ENCODE results near the gene HOXC9. TPM values are rescaled to one million over a fixed set of nuclear protein-coding genes. Genes with fewer than 3 reads are reported as not detected.

Gene HOXC9
- total RNA-seq, 1 experiment from 2014 or later = 6.0 TPM

DNA sequence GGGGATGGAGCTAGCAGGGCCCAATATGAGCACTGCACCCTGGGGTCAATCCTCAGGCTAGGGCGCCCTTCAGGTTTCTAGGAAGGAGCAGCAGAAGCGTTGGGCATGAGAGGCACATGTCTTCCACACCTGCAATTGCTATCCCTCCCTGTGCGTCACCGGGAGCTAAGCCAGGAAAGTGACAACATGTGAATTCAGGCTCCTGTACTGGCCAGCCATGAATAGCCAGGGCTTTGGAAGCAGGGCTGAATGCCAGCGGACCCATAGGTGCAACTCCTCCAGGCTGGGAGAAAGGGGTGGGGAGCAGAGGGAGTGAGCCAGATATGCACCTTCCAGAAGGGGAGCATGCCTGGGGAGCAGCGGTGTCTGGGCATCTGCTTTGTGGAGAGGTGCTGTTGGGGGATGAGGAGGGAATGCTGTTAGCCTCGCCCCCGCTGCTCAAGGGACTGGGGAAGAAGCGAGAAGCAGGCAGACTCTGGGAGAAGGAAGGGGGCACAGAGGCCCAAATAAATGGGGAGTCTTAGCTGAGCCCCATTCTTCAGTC is 39.0 kb downstream of the HOXC9 start:
- BruUV-seq (replicated peaks) = no TSS peak
- H3K4me1 Mint-ChIP-seq (ENCODE audit: insufficient read depth, unreplicated experiment) = peaks cover 6% of the 10 kb centered on the region
- CTCF ChIA-PET = interaction anchor here (0.6 to 1.6 kb wide), 7 partner anchors 30 to 364 kb away, joined by 3 to 16 read pairs (median 4); partner anchors contain the start of genes HOXC10, HOXC8 and SMUG1
- POLR2A ChIA-PET = interaction anchor here (0.6 to 1.8 kb wide), 4 partner anchors 12 to 293 kb away, joined by 3 to 8 read pairs (median 4); partner anchors contain the start of gene SMUG1
- TF ChIP-seq, protein P1, sequence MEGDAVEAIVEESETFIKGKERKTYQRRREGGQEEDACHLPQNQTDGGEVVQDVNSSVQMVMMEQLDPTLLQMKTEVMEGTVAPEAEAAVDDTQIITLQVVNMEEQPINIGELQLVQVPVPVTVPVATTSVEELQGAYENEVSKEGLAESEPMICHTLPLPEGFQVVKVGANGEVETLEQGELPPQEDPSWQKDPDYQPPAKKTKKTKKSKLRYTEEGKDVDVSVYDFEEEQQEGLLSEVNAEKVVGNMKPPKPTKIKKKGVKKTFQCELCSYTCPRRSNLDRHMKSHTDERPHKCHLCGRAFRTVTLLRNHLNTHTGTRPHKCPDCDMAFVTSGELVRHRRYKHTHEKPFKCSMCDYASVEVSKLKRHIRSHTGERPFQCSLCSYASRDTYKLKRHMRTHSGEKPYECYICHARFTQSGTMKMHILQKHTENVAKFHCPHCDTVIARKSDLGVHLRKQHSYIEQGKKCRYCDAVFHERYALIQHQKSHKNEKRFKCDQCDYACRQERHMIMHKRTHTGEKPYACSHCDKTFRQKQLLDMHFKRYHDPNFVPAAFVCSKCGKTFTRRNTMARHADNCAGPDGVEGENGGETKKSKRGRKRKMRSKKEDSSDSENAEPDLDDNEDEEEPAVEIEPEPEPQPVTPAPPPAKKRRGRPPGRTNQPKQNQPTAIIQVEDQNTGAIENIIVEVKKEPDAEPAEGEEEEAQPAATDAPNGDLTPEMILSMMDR (IDR thresholded peaks at IDR 0.05; ENCODE audit: unreplicated experiment) = no peak
- no peak overlapping the region for H3K4me3 Mint-ChIP-seq (ENCODE audit: unreplicated experiment)
- peak; percentile 68 for DNase-seq (ENCODE audit: unreplicated experiment)
- H3K27me3 Mint-ChIP-seq (ENCODE audit: insufficient read depth, unreplicated experiment) = no peaks in the 10 kb centered on the region
- H3K27ac Mint-ChIP-seq (ENCODE audit: low read depth, unreplicated experiment) = peak overlapping the region; percentile 42
- H3K36me3 Mint-ChIP-seq (ENCODE audit: insufficient read depth, unreplicated experiment) = no peaks in the 10 kb centered on the region
- H3K9me3 Mint-ChIP-seq (ENCODE audit: unreplicated experiment) = no peaks in the 10 kb centered on the region
- intact Hi-C loops (cut with micrococcal nuclease) = no loop called here

DNA sequence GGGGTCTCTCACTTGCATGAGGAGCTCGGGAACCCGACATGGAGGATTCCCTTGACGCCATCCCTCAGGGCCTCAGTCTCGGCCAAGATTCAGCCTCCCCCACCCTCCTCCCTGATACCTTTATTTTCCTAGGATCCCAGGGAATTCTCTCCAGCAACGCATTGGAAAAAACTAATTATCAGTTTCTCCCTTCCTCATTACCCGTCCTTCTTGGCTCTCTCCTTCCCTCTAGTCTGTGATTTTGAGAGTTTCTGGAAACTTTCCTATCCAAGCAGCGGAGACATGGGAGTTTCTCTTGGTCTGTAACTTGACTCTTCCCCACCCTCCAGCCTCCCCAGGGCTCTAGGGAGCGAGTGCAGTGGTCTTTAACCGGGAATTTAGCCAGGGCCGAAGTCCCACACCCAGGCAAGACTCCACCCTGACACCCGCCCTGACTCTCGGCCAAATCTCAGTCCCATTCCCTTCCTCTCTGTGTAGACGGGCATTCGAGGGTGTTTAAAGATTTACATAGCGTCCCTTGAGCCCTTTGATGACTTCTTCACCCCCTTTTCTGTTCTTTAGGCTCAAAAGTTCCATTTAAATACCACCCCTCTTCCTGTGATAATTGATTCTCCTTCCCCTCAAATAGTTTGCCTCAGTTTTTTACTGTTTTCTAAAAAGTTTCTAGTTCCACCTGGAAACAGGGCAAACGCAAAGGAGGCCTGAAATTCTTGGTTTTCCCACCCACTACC is 39.6 kb downstream of the HOXC9 start:
- no peaks in the 10 kb centered on the region for H3K36me3 Mint-ChIP-seq (ENCODE audit: insufficient read depth, unreplicated experiment)
- ChIA-PET CTCF (interaction anchor here (0.6 to 1.6 kb wide), 4 partner anchors 18 to 168 kb away, joined by 3 to 16 read pairs (median 4); no protein-coding TSS in a partner anchor), POLR2A (interaction anchor here (0.6 to 1.8 kb wide), 2 partner anchors 20 to 149 kb away, joined by 4 to 8 read pairs; partner anchors contain the start of gene SMUG1)
- no peak overlapping the region for H3K4me3 Mint-ChIP-seq (ENCODE audit: unreplicated experiment)
- TF ChIP-seq, protein P1 (IDR thresholded peaks at IDR 0.05; ENCODE audit: unreplicated experiment) = no peak
- no peak overlapping the region for H3K27ac Mint-ChIP-seq (ENCODE audit: low read depth, unreplicated experiment)
- DNase-seq (ENCODE audit: unreplicated experiment) = no peak
- H3K27me3 Mint-ChIP-seq (ENCODE audit: insufficient read depth, unreplicated experiment) = no peaks in the 10 kb centered on the region
- intact Hi-C loops (cut with micrococcal nuclease) = no loop called here
- no TSS peak for BruUV-seq (replicated peaks)
- H3K4me1 Mint-ChIP-seq (ENCODE audit: insufficient read depth, unreplicated experiment) = peaks cover 6% of the 10 kb centered on the region
- no peaks in the 10 kb centered on the region for H3K9me3 Mint-ChIP-seq (ENCODE audit: unreplicated experiment)

DNA sequence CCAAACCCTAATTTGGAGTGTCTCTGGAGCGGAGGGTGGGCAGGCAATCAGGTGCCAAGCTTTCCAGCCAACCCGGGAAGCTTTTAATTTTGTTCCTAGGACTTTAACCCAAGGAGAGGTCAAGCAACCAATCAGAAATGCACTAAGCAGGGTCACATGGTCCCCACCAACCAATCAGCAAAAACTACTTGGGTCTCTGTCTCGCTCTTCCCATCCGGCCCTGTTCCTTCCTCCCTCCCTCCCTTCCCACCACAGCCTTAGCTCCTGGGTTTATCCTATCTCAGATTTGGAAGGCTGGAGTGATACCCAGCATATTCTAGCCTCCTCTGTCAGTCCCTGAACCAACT is 40.2 kb downstream of the HOXC9 start:
- Mint-ChIP-seq H3K27ac (ENCODE audit: low read depth, unreplicated experiment) (no peak overlapping the region), H3K4me3 (ENCODE audit: unreplicated experiment) (no peak overlapping the region), H3K9me3 (ENCODE audit: unreplicated experiment) (no peaks in the 10 kb centered on the region), H3K27me3 (ENCODE audit: insufficient read depth, unreplicated experiment) (no peaks in the 10 kb centered on the region), H3K4me1 (ENCODE audit: insufficient read depth, unreplicated experiment) (peaks cover 6% of the 10 kb centered on the region), H3K36me3 (ENCODE audit: insufficient read depth, unreplicated experiment) (no peaks in the 10 kb centered on the region)
- intact Hi-C loops (cut with micrococcal nuclease) = no loop called here
- CTCF ChIA-PET = interaction anchor here (0.7 to 1.6 kb wide), 2 partner anchors 152 to 167 kb away, joined by 3 to 4 read pairs; no protein-coding TSS in a partner anchor
- TF ChIP-seq, protein P1 (IDR thresholded peaks at IDR 0.05; ENCODE audit: unreplicated experiment) = no peak
- peak; percentile 26 for DNase-seq (ENCODE audit: unreplicated experiment)
- POLR2A ChIA-PET = no interaction called here
- BruUV-seq (replicated peaks) = no TSS peak

DNA sequence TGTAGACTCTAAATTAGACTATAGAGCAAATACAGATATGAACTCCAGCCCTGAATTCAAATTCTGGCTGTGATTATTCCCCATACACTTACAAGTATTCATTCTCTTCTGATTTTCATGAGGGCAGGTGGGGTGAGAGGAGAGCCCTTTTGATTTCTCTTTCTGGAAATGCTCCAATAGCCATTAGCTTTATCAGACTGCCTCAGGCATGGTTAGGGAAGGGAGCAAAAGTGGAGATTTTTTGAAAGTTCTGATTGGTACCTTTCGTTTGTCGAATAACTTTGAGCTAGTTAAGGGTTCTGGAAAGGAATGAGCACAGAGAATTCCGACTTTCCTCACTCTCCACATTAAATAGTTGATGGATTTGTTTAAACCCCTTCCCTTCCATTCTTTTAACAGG is 40.7 kb downstream of the HOXC9 start:
- intact Hi-C loops (cut with micrococcal nuclease) = no loop called here
- CTCF ChIA-PET = interaction anchor here (1.4 to 1.6 kb wide), 3 partner anchors 8 to 167 kb away, joined by 3 to 16 read pairs (median 6); partner anchors contain the start of gene HOXC5

More for the DNA sequence above, 40.7 kb downstream of the HOXC9 start:
- no TSS peak for BruUV-seq (replicated peaks)
- Mint-ChIP-seq H3K9me3 (ENCODE audit: unreplicated experiment) (no peaks in the 10 kb centered on the region), H3K27ac (ENCODE audit: low read depth, unreplicated experiment) (no peak overlapping the region), H3K27me3 (ENCODE audit: insufficient read depth, unreplicated experiment) (no peaks in the 10 kb centered on the region), H3K4me3 (ENCODE audit: unreplicated experiment) (no peak overlapping the region), H3K36me3 (ENCODE audit: insufficient read depth, unreplicated experiment) (no peaks in the 10 kb centered on the region), H3K4me1 (ENCODE audit: insufficient read depth, unreplicated experiment) (peaks cover 6% of the 10 kb centered on the region)
- POLR2A ChIA-PET = no interaction called here
- DNase-seq (ENCODE audit: unreplicated experiment) = no peak
- TF ChIP-seq, protein P1 (IDR thresholded peaks at IDR 0.05; ENCODE audit: unreplicated experiment) = no peak
